Suppressor macrophage treated with lipopolysaccharide for 1 hour (primary cell): ENCODE data around the gene CELA1.
"Not testable (repeated sequence)": the region's sequence is repeated elsewhere in the genome, so short reads cannot be mapped to it uniquely, and the experiment has no call there.

Experiments
- DNase-seq, 3 donors: peaks; one replicate each; pipeline ENCODE4 v3.0.0-alpha.2; 2020 to 2022

The CELA1 gene

DNA sequence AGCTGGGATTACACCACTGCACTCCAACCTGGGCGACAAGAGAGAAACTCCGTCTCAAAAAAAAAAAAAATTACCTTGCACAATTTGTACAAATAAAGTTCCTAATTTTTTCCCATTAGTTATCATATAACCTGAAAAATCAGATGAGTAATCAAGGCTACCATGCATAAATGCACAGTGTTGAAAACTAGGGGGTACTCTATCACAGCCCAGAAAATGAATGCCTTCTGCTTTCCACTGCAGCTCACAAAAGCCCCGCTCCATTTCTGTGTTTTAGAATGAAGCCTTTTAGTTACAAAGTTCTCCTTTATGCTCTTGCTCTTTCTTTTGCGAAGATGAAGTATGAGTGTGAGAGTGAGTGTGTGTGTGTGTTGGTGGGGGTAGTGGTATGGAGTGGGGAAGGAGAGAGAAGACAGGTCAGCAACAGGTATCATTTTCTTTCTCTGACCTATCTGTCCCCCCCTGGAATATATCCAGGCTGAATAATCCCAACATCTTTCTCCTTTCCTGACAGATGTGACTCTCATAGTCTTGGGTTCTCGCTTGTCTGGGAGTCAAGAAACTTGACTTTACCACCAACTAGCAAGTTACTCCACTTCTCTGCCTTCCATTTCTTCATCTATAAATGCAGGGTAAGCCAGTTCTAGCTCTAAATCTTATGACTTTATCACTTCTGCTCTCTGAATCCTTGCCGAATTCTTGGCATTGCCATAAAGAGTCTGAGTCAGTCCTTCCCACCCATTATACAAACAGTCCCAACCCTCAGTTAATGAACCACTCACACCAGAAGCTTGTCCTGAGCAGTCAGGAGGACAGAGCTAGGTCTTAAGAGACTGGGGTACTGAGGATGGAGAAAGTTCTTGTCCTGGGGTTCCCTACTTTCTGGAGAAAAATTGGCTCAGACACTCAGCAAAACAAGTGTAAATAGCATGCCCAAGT, 38.6 kb downstream of the CELA1 start:
- peak; percentile 39 to 66 (median 51) for DNase-seq

DNA sequence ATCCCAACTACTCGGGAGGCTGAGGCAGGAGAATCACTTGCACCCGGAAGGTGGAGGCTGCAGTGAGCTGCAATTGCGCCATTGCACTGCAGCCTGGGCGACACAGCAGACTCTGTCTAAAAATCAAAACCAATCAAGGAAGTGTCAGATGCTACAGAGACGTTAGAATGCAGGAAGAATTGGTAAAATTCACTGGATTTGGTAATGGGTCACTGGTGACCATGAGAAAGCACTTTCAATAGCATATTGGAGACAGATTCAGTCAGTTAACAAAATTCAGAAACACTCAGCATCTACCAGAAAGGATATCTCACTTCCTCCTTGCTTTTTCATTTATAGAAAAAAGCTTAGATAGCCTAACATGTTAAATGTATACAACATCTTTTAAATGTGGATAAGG, 40.0 kb downstream of the CELA1 start:
- DNase-seq, result peak; percentile 49 to 74 (median 60)

DNA sequence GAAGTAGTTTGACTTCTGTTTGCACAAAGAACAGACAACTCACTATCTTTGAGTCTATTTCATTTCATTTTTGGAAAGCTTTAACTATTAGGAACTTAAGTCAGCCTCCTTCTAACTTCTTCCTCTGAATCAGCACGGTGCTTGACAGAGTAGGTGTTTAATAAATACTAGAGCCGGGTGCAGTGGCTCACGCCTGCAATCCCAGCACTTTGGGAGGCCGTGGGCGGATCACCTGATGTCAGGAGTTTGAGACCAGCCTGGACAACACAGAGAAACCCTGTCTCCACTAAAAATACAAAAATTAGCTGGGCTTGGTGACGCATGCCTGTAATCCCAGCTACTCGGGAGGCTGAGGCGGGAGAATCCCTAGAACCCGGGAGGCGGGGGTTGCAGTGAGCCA, 45.7 kb downstream of the CELA1 start:
- peak in 1 of 3 donors; percentile 47 for DNase-seq

DNA sequence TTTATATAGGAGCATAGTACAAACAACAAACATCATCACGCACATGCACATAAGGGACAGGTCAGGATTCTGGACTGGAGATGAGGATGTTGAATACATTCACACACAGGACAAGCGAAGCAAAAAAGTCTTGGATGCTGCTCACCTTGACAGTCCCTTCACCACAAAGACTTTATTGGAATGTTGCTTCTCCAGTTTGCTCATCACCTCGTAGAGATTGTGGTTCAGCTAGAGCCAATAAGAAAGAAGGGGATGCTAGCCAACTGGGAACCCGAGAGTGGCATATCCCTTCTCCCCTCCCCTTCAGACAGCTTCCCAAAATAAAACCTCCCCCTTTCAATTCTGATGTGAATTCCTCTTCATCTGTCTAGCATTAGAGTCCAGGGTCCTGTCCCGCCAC, 50.8 kb downstream of the CELA1 start:
- no peak for DNase-seq

DNA sequence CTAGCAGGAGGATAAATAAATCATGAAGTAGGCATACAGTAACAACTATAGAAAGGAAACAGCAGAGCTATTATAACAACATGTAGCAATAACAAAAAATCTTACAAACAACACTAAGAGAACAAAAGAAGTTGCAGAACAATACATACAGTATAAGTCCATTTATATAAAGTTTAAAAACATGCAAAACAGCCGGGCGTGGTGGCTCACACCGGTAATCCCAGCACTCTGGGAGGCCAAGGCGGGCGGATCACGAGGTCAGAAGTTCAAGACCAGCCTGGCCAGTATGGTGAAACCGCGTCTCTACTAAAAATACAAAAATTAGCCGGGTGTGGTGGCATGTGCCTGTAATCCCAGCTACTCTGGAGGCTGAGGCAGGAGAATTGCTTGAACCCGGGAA, 52.4 kb downstream of the CELA1 start:
- DNase-seq, result not testable (repeated sequence)

DNA sequence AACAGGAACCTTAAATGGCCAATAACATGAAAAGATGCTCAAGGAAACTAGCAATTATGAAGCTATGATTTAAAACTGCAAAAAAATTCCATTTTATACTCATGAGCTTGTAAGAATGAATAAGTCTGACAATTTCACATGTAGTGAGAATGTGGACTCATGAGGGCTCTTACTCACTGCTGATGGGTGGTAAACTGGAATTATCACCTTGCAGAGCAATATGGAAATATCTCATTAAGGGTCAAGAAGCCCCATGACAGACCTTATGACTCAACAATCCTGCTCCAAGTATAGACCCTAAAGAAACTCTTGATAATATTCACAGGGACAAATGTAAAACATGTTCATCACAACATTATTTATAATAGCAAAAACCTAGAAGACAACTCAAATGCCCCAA, 52.8 kb downstream of the CELA1 start:
- DNase-seq, result peak; percentile 17 to 70 (median 52)

DNA sequence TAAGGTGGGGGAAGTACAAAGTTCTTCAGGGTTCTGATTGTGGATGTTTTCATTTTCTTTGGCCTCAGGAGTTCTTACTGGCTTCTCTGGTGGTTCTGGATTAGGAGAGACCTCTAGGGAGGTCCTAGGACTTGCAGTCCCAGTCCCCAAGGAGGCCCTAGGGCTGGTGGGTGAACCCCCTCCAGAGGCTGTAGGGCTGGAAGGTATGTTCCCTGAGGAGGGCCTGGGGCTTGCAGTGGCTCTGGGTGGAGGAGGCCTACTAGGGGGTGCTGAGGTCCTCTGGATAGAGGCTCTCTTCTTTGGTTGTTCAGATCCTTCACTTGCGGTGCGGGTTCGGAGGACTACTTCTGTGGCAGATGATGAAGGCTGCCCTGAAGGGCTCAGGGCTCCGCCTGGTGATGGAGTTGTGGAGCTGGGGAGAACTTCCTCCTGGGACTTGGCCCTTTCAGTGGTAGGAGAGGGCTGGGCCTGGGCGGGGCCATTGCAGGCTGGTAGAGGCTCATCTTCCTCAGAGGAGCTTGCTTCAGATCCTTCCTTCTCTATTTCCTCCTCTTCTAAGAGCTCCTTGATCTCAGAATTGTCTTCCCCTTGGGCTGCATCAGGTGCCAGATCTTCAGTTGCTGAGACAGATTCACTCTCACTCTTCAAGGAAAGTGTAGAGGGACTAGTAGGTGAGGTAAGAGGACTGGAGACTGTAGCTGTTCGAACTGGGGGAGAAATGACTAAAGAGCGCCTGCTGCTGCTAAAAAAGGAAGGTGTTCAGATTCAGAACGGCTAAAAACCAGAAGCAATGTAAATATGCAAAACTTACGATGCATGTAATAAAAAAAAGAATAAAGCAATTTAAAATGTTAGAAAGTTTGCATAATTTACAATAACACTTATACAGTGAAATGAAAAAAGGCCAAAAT, 54.6 kb downstream of the CELA1 start:
- DNase-seq, result peak; percentile 83 to 89 (median 84)

DNA sequence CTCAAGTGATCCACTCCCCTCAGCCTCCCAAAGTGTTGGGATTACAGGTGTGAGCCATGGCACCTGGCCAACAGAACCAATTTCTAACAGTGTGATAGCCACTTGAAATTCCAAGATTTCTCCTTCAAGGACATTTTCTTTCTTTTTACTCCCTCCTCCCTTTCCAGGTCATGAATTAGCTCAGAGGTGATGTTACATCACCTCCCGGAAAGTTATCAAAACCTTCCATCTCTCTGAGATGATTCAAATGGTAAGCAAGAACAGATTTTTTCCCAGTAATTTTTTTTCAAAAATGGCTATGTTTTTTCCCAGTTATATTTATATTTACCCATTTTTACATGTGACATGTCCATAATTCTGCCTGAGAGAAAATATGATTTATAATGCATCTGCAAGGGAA, 60.6 kb downstream of the CELA1 start:
- DNase-seq, result no peak

DNA sequence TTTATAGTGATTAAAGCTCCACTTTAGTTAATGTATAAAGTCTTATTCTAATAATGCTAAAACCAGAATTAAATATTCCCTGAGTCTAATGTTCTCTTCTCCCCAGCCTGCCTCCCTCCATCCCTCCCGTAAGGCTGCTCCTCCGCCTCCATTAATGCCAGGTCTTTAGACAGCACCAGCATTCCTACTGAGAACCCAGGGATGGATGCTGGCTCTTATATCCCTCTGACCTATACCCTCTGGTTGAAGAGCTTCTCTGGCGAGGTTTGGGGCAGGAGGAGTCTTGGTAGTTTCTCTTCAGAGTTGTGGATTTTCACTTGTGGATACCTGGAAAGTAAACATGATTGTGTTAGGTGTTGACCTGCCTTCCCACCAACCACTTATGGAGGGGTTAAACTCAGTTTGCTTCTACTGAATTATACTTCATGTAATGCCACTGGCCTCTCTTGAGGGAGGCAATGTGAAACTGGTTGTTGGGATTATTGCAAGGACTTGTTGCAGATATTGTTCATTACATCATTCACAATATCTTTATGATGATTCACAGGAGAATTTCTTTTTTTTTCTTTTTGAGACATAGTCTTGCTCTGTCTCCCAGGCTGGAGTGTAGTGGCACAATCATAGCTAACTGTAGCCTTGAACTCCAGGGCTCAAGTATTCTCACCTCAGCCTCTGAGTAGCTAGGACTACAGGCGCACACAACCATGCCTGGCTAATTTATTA, 65.1 kb downstream of the CELA1 start:
- no peak for DNase-seq
